Measurements from ENCODE around the gene ERGIC1.

DNA sequence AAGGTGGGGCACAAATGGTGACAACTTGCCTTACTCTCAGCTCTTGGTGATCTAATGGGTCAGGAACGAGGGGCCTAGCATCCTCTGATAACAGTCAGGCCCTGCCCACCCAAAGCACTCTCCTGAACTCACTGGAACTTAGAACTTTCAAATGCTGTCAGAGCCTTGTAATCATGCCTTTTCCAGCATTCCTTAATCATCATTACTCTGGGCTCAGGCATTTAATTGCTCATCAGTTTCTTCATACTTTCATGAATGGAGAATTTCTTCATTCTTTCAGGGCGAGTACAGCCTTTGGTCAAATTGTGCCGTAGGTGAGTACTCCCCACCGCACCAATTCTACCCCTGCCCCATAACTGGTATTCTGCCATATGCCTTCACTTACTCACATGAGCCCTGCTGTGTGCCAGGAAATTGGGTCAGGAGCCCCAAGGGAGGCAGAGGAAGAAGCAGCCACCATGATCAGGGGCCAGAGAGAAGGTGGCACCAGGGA lies 32.8 kb upstream of the ERGIC1 start:
- TF ChIP-seq, protein P1, sequence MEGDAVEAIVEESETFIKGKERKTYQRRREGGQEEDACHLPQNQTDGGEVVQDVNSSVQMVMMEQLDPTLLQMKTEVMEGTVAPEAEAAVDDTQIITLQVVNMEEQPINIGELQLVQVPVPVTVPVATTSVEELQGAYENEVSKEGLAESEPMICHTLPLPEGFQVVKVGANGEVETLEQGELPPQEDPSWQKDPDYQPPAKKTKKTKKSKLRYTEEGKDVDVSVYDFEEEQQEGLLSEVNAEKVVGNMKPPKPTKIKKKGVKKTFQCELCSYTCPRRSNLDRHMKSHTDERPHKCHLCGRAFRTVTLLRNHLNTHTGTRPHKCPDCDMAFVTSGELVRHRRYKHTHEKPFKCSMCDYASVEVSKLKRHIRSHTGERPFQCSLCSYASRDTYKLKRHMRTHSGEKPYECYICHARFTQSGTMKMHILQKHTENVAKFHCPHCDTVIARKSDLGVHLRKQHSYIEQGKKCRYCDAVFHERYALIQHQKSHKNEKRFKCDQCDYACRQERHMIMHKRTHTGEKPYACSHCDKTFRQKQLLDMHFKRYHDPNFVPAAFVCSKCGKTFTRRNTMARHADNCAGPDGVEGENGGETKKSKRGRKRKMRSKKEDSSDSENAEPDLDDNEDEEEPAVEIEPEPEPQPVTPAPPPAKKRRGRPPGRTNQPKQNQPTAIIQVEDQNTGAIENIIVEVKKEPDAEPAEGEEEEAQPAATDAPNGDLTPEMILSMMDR (IDR thresholded peaks at IDR 0.05; ENCODE audit: control extremely low read depth in 1 of 3, insufficient read depth in 1 of 3, low read depth in 1 of 3, low read length in 3 of 3): no peak
- no peak for TF ChIP-seq SP2 (IDR thresholded peaks at IDR 0.05; ENCODE audit: low read length)
- TF ChIP-seq EZH2 (IDR thresholded peaks at IDR 0.05; ENCODE audit: low read depth, low read length, severe bottlenecking): no peak
- TF ChIP-seq POLR2A (IDR thresholded peaks at IDR 0.05; ENCODE audit: control extremely low read depth in 1 of 2, low read depth in 2 of 2, low read length in 2 of 2): no peak
- TF ChIP-seq EP300 (IDR thresholded peaks at IDR 0.05; ENCODE audit: borderline replicate concordance in 1 of 2, low read depth in 2 of 2, low read length in 2 of 2): no peak
